GM12891 (cell line): ENCODE results near the gene FUBP3.

Experiments
- POLR2A ChIP-seq: IDR thresholded peaks from 2 replicates; pipeline ENCODE4 v1.6.1; 2011; ENCODE audit warnings: low read depth, low read length, control low read depth
- POLR2AphosphoS5 ChIP-seq: IDR thresholded peaks from 2 replicates; pipeline ENCODE4 v1.6.1; 2011; ENCODE audit warnings: low read depth, low read length, control low read depth
- TAF1 ChIP-seq: IDR thresholded peaks from 2 replicates; pipeline ENCODE4 v1.6.1; 2011; ENCODE audit warnings: low read depth, low read length, control low read depth

- TF ChIP-seq POLR2A: no peak
- TF ChIP-seq POLR2AphosphoS5: no peak
- no peak for TF ChIP-seq TAF1
These were observed 85.1 kb downstream of the FUBP3 start, which contains the start of gene PRDM12 for GRCh38 chr9:130664251-130665028.
